NOMO-1 treated with DMSO at 0.1 percent for 48 hours (cell line): ENCODE results near the gene SCARF2.
A peak's percentile ranks its signal among the peaks of the same experiment; 100 is the strongest.
"Not testable (repeated sequence)": the region's sequence is repeated elsewhere in the genome, so short reads cannot be mapped to it uniquely, and the experiment has no call there.

Experiments
- DNase-seq: peaks from one replicate; lab custom pipeline; 2025; ENCODE audit not compliant: unreplicated experiment; lab: John Stamatoyannopoulos, UW

The SCARF2 gene

GRCh38 chr22:20428496-20429253 is 8.9 kb downstream of the SCARF2 start:
- DNase-seq = no peak

DNA sequence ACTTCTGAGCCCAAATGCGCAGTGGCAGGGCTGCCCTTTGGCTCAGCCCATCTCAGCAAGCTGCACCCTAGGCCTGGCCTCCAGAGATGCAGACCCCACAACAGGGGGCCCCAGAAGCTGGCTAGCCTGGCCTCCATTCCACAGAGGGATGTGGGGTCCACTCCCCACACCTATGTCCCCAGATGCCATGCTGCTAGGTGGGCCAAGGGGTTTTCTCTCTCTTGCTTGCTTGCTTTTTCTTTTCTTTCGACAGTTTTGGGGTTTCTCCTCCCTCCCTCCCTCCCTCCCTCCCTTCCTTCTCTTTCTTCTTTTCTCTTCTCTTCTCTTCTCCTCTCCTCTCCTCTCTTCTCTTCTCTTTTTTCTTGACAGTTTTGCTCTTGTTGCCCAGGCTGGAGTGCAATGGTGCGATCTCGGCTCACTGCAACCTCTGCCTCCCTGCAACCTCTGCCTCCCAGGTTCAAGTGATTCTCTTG is 9.6 kb downstream of the SCARF2 start:
- no peak for DNase-seq

GRCh38 chr22:20427104-20427944 is 10.3 kb downstream of the SCARF2 start:
- DNase-seq = no peak

GRCh38 chr22:20426259-20426615 is 11.4 kb downstream of the SCARF2 start:
- DNase-seq = no peak

DNA sequence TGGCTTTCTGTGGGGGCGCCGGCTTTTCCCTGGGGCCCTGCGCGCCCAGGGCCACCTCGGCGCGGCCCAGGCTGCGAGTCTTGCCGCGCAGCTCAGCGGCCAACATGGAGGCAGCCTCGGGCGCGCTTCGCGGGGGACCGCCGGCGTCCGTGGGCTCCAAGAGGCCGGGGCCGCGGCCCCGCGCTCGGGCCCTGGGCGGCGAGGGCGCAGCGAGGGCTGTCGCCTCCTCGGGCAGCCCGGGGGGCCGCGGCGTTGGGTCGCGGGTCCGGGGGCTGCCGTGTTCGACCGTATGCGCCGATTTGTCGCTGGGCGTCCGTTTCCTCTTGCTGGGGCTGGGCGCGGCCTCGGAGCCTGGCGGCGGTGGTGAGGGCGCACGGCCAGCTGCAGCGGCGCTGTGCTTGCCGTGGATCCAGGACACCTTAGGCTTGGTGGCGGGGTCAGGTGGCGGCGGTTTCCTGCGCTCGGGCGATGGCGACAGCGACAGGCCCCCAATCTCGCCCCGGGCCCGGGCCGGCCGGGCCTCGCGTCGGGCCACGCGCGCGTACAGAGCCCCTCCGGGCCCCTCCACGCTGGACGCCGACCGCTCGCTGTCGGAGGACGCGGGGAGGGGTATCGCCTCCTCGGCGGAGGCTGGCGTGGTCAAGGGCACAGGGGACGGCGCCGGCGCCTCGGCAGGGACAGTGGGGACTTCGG is 11.9 kb downstream of the SCARF2 start:
- no peak for DNase-seq

DNA sequence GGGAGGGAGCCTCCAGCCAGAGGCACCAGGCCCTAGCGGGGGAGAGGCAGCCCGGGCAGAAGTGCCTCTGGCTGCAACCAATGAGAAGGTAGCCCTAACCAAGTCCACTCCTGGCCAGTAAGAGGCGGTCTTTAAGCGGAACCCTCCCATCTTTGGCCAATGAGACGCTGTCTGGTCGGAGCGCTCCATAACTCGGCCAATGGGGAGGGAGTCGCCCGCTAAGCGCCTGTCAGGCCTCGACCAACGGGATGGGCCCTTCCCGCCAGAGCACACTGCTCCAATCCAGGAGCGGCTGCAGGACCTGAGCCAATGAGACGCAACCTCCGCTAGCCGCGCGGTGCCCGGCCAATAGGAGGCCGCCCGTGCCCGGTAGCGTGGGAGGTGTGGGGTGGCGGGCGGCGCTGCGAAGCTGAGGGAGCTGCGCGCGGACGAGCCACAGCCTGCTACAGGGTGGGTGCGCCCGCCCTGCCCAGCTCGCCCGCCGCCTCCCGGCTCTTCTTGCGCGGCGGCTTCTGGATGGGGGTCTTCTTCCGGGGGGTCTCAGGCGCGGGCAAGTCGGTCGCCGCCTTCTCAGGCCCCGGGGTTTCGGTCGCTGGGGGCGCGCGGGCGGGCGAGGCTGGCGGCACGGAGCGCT is 12.6 kb downstream of the SCARF2 start:
- no peak for DNase-seq

- no peak for DNase-seq
Observed at GRCh38 chr22:20424568-20424931, 13.1 kb downstream of the SCARF2 start.

GRCh38 chr22:20423906-20424551 is 13.6 kb downstream of the SCARF2 start:
- DNase-seq = no peak

DNA sequence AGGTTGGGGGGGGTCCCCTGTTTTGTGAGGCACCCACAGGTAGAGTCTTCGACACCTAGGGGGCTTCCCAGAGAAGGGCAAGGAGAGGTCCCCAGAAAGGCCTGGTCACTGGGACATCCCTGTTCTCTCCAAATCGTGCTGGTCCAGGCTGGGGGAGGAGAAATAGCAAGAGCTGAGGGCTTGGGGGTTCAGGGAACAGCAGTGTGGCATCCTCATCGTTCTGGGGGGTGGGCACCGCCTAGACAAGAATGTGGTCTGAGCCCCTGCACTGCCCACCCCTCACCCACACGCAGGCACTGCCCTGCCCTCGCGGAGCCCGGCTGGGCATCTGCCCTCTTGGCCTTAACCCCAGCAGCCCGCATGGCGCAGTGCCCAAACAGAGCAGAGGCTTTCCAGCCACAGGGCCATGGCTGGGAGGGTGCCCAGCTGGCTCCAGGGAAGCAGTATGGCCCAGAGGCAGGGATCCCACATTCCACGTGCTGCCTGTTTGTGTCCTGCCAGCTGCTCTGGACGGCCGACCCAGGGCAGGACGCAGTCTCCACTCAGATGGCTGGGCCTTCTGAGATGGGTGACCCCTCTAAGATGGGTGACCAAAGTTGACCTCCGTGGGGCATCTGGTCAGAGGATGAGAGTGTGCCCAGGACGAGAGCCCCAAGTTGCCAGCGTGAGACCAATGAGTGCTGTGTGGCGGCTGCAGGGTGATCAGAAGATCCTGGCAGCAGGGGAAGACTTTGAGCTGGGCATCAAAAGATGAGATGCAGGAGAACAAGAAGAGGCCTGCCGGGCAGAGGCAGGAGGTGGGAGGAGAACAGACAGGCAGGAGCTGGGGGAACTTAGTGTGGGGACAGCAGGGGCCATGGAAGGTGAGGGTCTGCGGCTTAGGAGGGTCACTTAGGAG is 14.4 kb downstream of the SCARF2 start:
- no peak for DNase-seq

DNA sequence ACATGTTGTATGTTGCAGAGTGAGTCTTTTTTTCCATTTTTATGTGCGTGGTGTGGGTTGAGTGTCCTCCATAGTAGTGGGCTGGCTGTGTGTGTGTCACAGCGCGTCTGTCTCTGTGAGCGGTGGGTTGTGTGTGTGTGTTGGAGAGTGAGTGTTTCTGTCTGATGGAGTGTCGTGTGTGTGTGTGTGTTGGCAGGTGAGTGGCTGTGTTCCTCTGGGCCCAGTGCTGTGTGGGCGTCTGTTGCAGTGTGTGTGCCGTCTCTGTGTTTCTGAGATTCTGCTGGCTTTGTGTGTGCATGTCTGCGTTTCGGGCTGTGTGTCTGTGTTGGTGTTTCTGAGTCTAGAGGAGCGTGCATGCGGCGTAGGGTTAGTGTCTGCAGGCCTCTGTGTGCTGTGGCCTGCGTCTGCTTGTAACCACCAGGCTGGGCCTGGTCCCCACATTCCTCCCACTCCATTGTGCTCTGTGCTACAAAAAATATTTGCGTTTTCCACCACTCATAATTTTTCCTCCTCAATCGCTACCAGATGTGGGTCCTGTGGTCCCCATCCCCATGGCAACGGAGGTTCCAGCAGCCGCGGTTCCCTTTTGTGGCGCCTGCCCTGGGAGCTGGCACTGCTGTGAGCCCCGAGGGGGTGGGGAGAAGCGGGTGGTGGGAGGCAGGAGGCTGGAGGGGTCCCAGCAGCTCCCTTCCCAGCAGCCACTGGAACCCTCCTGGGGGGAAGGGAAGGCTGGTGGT is 15.2 kb downstream of the SCARF2 start:
- DNase-seq = no peak

DNA sequence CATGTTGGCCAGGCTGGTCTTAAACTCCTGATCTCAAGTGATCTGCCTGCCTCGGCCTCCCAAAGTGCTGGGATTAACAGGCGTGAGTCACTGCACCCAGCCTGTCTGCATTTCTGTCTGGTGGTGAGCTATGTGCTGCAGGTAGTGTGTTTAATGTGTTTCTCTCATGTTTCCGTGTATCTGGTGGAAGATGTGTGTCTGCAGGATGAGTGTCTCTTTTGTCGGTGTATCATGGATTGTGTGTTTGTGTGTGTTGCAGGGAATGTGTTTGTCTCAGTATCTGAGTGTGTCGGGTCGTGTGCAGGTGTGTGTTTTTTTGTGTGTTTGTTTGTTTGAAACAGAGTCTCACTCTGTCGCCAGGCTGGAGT is 16.1 kb downstream of the SCARF2 start:
- no peak for DNase-seq

GRCh38 chr22:20420157-20420842 is 17.3 kb downstream of the SCARF2 start:
- DNase-seq = no peak

GRCh38 chr22:20419664-20419951 is 18.0 kb downstream of the SCARF2 start:
- no peak for DNase-seq

- peak; percentile 48 for DNase-seq
Observed at GRCh38 chr22:20418211-20418788, 19.3 kb downstream of the SCARF2 start.

DNA sequence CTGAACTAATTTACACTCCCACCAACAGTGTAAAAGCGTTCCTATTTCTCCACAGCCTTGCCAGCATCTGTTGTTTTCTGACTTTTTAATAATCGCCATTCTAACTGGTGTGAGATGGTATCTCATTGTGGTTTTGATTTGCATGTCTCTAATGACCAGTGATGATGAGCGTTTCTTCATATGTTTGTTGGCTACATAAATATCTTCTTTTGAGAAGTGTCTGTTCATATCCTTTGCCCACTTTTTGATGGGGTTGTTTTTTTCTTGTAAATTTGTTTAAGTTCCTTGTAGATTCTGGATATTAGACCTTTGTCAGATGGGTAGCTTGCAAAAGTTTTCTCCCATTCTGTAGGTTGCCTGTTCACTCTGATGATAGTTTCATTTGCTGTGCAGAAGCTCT is 21.9 kb downstream of the SCARF2 start:
- DNase-seq = not testable (repeated sequence)

DNA sequence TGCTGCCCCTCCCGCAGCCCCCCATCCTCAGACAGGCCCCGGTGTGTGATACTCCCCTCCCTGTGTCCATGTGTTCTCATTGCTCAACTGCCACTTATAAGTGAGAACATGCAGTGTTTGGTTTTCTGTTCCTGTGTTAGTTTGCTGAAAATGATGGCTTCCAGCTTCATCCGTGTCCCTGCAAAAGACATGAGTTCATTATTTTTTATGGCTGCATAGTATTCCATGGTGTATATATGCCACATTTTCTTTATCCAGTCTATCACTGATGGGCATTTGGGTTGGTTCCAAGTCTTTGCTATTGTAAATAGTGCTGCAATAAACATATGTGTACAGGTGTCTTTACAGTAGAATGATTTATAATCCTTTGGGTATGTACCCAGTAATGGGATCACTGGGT is 22.4 kb downstream of the SCARF2 start:
- not testable (repeated sequence) for DNase-seq

DNA sequence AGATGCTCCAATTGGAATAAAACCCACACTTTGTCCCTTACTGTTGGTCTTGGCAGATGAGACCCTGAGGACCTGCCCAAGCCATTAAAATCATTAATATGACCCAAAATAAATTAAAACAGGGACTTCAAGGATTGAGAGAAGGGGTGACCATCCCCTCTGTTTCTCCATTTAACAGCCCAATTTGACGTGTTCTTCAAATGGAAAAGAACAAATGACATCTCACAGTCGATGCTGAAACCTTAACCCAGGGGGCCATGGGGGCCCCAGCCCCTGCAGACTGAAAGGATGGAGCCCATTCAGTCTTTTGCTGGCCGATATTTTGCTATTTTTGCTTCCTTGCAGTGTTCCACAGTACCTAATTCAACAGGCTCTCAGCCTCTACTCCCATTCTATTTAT is 23.2 kb downstream of the SCARF2 start:
- DNase-seq = no peak

- DNase-seq = no peak
Observed at GRCh38 chr22:20414059-20414440, 23.6 kb downstream of the SCARF2 start.
